HUDEP-2 (cell line): Measurements from ENCODE around the gene HTT.
"Not testable (repeated sequence)": the region's sequence is repeated elsewhere in the genome, so short reads cannot be mapped to it uniquely, and the experiment has no call there.

Experiments used
- DNase-seq, 76 experiments: peaks; one replicate each; lab custom pipeline; 2025; ENCODE audit not compliant: unreplicated experiment in 76 of 76; lab: John Stamatoyannopoulos, UW

The HTT gene

DNA sequence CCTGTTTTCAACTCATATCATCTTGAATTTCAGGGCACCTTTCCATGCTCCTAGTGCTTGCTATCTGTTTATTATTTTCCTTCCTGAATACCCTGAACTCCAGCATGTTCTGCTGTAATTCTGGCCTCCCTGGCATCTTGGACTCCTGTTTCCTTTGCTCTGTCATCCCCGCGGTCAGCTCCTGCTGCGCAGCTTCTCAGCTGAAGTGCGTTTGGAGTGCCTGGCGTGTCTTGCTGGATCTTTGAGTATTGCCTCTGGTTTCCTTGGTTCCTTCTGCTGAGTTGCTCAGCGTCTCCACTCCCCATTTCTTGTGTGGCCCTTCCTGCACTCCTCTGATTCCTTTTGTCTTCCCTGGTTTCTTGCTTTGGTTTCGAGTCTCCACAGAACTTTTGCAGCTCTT is 84.4 kb downstream of the HTT start:
- DNase-seq, result no peak

DNA sequence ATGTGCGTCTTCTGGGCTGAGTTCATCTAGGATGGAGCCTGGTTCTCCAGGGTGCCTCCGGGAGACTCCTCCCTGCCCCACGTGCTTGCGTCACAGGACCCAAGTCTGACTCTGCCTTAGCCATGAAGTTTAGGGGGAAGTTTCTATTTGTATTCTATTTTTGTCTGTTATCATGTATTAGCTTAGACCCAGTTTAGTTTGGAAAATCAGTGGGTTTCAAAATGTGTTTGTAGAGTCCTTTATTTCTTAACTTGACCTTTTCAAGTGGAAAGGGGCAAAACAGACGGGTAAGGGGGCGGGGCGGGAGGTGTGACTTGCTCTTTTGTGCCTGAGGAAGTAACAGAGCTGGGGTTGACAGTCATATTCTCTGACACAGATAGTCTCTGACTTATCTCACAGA is 86.0 kb downstream of the HTT start:
- DNase-seq, result peak in 2 of 76 experiments; percentile 3 to 13

DNA sequence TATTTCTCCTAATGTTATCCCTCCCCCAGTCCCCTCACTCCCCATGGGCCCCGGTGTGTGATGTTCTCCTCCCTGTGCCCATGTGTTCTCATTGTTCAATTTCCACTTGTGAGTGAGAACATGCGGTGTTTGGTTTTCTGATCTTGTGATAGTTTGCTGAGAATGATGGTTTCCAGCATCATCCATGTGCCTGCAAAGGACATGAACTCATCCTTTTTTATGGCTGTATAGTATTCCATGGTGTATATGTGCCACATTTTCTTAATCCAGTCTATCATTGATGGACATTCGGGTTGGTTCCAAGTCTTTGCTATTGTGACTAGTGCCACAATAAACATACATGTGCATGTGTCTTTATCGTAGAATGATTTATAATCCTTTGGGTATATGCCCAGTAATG is 86.6 kb downstream of the HTT start:
- not testable (repeated sequence) for DNase-seq

DNA sequence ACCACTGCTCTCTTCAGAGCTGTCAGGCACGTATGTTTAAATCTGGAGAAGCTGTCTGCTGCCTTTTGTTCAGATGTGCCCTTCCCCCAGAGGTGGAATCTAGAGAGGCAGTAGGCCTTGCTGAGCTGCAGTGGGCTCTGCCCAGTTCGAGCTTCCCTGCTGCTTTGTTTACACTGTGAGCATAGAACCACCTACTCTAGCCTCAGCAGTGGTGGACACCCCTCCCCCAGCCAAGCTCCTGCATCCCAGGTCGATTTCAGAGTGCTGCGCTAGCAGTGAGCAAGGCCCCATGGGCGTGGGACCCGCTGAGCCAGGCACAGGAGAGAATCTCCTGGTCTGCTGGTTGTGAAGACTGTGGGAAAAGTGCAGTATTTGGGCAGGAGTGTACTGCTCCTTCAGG is 92.0 kb downstream of the HTT start:
- DNase-seq, result not testable (repeated sequence)

DNA sequence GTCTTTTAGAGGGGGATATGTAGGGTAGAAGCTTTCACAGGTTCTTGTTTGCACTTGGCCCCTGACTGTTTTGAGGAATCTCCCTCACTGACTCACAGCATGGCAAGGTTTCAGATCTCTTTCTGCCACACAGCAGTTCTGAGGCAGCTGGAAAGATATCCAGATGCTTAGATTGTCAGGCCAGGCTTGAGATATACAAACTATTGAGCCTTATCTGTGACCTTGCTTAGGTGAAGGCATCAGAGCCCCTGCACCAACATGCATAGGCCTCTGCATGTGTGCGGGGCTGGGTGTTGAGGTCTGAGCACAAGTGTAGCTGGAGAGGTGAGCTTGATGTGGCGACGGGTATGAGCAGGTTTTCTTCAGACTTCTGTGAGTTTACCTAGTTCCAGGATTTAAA is 93.5 kb downstream of the HTT start:
- peak in 72 of 76 experiments; percentile 11 to 91 (median 73) for DNase-seq

DNA sequence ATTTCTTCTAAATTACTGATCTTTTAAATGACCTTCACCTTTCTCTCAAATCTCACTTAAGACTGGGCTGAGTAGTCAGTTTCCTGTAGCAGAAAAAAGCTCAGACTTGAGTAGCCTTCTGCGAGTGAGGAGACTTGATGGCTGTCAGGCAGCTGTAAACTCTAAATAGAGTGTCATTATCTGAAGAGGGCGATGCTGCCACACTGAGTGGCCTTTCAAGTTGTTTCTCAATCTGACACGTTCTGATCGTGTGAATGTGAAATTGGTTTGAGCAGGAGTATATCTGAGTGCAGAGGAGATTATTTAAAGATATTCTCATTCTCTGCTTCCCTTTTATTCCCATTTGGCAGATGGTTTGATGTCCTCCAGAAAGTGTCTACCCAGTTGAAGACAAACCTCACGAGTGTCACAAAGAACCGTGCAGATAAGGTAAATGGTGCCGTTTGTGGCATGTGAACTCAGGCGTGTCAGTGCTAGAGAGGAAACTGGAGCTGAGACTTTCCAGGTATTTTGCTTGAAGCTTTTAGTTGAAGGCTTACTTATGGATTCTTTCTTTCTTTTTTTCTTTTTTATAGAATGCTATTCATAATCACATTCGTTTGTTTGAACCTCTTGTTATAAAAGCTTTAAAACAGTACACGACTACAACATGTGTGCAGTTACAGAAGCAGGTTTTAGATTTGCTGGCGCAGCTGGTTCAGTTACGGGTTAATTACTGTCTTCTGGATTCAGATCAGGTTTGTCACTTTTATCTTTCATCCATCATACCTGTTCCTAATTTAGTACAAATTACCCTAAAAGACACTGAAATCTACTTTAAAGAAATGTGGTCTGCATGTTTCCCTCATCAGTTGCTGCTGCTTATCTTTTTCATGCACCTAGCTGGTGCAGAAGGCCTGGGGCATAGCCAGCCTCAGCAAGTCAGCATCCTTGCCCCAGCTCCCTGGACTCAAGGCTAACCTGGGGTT is 100.2 kb downstream of the HTT start:
- peak in 6 of 76 experiments; percentile 1 to 55 (median 6) for DNase-seq

DNA sequence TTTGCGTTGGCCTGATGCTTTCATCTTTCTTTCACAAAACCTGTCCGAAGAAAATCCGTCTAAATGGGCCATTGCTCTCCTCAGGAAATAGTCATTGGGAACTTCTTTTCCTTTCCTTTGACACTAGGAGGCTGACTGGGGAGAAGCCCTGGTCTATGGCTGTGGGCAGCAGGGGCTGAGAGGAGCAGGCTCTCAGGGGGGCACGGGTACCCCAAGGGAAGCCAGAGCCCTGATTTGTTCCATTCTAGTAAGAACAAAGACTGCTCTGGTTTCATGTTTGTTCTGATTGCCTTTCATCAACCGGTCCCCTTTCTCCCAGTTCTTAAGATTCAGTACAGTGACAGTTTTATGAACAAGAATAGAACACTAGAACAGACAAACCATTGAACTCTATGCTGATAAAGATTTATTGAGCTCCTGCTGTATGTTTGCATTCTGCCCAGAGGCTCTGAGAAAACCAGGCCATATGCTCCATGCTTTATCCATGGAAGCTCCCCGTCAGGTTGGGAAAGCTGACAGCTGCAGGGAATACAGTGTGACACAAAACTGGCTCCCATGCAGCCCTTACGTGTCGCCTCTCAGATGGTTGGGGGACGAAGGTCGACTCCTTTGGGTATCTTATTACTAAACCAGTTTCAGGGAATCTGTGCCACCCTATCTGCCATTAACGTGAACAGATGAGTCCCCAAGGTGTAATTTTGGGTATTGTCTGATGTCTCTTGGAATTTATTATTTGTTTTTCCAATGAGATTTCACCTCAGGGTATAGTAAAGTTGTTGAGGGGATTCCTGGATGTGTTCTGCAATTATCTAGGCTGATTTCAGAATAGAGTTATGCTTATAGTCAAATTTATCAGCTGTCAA is 102.1 kb downstream of the HTT start:
- no peak for DNase-seq

DNA sequence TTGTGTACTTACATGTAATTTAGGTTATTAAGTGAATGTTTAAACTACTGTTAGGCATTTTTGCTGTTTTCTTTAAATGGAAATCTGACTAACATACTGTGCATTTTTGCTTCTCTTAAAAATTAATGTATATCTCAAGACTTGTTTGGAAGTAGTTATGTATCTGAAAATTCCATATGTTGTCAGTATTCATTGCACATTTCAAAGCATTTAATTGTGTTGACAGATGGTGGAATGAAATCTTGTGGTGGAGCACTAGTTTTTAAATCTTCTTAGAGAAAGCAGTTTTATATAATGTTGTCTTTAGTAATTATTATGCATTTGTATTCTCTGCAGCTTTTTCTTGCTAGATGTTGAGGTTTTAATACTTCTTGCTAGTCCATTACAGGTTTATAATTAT is 102.9 kb downstream of the HTT start:
- DNase-seq, result no peak

DNA sequence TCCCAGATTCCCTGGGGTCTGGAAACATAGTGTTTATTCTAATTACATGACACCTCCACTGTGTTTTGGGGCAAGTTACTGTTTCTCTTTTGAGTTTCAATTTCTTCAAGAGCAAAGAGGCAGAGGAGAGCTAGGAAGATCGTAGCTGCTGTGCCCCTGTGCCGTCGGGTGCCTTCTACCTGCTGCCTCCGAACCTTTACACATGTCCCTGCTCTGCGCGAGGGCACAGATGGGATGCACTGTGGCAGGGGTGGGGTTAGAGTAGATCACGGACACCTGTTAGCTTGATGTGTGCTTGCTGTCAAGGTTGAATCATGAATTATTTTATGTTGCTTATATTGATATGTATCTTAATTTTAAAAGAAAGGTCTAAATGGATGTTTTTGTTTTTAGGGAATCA is 103.4 kb downstream of the HTT start:
- no peak for DNase-seq

DNA sequence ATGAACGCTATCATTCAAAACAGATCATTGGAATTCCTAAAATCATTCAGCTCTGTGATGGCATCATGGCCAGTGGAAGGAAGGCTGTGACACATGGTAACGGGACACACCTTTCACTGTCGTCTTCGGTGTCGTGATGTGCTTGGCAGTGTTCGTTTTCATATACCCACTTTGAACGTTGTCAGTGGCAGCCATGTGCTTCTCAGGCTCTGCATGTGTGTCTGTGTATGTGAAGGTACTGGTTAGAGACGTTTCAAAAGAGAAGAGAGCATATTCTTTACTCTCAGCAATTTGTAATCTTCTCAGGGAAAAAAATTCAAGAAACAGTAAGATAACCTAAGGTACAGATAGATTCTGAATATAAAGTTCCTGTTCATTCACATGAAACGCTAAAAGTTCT is 103.9 kb downstream of the HTT start:
- no peak for DNase-seq

DNA sequence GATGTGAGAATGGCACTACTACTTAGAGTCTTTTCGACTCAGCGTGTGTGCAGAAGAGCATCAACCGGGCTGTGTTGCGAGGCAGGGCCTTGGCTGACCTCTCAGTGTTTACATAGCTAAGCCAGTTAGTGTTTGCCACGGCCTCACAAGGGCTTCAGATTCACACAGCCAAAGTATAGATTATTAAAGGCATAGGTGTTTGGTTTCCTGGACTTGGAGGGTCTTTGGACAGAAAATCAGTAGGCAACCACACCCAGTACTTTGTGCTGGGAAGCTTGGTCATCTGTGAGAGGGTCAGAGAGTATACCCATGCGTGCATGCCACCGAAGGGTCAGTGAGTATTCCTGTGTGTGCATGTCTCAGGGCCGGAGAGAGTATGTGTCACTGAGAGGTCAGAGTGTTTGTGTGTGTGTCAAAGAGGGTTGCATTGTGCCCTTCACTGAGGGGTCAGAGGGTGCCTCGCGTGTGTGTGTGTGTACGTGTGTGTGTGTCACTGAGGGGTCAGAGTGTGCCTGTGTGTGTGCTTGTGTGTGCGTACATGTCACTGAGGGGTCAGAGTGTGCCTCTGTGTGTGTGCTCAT is 104.7 kb downstream of the HTT start:
- no peak for DNase-seq

DNA sequence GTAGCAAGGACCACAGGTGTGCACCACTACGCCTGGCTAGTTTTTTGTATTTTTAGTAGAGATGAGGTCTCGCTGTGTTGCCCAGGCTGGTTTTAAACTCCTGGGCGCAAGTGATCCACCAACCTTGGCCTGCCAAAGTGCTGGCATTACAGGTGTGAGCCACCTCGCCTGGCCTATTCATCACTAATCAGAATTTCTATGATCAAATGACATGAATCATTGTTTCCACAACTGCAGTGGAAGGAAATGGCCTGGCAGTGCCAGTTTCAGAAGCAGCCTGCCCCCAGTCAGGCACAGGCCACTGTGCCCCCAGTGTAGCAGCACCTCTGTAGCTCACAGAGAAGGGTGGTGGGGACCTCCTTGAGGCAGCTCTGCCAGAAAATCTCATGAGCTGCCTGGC is 108.5 kb downstream of the HTT start:
- no peak for DNase-seq

DNA sequence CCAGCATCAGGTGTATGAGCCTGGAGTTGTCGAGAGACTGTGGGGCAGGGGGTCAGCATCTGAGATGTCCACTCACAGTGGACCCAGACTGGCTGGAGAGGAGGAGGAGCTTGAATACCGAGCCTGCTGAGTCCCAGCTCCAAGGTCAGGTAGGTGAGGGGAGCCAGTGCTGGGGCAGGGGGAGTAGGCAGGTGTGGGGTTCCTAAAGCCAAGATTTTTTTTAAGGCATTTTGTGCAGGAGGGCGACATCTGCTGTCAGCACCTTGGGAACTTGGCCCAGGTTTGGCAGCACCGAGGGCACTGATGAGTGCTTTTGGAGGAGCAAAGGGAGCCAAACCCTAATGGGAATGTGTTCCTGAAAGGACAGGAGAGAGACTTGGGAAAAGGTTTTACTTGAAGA is 110.2 kb downstream of the HTT start:
- DNase-seq, result no peak

DNA sequence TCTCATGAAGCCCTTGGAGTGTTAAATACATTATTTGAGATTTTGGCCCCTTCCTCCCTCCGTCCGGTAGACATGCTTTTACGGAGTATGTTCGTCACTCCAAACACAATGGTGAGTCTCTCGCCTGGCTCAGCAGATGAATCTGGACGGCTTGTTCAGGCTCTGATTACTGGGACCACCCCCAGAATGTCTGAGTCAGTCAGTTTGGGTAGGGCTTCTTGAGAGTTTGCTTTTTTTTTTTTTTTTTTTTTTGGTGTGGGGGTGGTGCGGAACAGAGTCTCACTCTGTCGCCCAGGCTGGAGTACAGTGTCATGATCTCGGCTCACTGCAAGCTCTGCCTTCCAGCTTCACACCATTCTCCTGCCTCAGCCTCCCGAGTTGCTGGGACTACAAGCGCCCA is 112.1 kb downstream of the HTT start:
- DNase-seq, result no peak

DNA sequence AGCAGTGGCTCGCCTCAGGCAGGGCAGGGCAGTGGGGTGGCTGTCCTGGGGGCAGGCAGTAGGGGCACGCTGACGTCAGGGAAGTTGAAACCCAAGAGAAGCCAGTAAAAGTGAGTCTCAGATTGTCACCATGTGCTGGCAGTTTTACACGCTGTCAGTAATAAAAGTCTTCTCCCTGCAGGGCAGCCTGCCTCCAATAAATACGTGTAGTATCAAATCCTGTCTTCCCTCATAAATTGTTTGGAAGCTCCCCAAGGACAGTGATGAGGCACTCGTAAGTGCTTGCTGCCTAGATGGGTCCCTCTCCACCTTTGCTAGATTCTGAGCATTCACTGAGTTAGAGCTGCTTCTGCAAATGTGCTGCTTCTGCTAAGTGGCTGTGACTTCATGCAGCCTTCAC is 113.6 kb downstream of the HTT start:
- no peak for DNase-seq

DNA sequence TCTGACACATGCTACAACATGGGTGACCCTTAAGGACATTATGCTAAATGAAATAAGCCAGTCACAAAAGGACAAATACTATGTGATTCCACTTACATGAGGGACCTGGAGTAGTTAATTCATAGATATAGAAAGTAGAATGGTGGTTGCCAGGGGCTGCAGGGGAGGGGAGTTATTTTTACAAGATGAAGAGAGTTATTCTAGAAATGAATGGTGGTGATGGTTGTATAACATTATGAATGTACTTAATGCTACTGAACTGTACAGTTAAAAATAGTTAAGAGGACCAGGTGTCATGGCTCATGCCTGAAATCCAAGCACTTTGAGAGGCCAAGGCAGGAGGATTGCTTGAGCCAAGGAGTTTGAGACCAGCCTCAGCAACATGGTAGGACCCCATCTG is 115.0 kb downstream of the HTT start:
- DNase-seq, result no peak

DNA sequence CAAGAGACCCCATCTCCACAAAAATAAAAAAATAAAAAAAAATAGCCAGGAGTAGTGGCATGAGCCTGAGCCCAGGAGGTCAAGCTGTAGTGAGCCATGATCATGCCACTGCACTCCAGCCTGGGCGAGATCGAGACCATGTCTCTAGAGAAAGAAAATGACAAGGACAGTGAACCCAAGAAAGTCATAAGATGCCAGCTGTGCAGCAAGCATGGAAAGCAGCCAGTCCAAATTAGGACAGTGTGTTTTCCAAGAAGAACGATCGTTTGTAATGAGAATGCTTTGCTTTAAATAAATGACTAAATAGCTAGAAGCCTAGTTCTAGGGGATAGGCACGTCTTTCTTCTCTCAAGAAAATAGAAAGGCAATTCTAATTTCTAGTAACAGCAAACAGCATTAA is 116.1 kb downstream of the HTT start:
- DNase-seq, result no peak

DNA sequence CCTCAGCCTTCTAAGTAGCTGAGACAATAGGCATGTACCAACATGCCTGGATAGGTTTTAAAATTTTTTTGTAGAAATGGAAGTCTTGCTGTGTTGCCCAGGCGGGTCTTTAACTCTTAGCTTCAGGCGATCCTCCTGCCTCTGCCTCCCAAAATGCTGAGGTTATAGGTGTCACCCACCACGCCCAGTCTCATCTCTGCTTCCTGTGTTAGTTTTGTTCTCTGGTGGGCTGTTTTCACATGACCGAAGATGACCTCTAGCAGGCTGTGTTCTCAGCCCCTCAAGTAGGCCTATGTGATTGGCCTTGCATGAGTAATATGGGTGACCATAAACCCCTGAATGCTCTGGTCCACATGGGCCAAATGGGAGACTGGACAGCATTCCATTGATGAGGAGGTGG is 117.7 kb downstream of the HTT start:
- DNase-seq, result no peak

DNA sequence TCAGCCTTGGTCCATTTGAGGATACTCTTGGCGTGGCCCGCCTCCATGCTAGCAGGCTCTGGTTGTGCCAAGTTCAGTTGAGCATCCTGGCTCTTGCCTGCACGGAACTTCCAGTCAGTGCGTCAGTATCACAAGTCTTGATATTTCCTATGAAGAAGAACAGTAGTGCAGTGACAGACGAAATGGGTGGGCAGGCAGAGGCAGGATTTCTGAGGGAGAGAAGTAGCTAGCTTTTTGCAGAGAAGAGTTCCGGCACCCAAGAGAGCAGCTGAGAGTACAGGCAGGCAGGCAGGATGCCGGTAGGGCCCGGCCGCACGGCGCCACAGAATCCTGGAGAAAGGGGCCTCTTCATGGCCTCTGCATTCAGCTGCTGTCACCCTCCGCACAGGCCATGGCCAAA is 118.3 kb downstream of the HTT start:
- DNase-seq, result no peak

DNA sequence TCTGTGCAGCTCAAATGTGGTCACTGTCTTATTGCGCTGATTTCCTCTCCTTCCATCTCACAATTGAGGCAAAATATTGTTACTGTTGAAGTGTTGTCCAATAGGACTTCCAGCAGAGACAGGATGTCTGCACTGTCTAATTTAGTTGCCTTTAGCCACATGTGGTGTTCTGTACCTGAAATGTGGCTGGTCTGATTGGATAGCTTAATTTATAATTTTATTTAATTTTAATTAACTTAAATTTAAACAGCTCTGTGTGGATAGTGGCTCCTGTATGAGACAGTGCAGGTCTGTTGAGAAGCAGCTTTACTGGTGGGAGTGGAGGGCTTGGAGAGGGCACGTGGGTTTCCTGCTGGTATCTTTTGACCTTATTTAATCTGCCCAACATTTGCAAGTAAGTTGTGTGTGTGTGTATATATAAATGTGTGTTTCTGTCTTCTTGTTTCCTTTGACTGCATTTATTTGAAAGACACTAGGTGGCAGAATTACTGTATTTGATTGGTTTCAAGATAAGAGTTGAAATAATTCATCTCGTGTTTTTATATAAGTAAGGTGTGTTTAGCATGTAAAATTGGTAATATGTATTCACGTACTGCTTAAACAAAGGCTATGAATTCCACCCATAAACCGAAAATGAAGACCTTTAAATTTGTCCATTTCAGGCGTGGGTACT is 119.2 kb downstream of the HTT start:
- DNase-seq, result peak in 2 of 76 experiments; percentile 8 to 9
